H1 (cell line): Measurements from ENCODE around the gene PCED1B. TPM values are rescaled to one million over a fixed set of nuclear protein-coding genes. Genes with fewer than 3 reads are reported as not detected.

Experiments used
- CTCF ChIA-PET: fragments of 300-600 bp; sonication (Branson Sonifier 250); formaldehyde crosslinking; loops from one replicate; lab custom pipeline; 2021; ENCODE audit not compliant: partially characterized antibody; lab: Charles Lee
- POLR2A ChIA-PET: fragments of 300-600 bp; sonication (Branson Sonifier 250); formaldehyde crosslinking; loops from one replicate; lab custom pipeline; 2021; ENCODE audit warnings: inconsistent platforms; ENCODE audit not compliant: partially characterized antibody; lab: Charles Lee
- DNase-seq, 2 experiments: peaks; one replicate each; pipeline versions ENCODE4 v3.0.0 to v3.0.0-alpha.2; 2010 to 2022; ENCODE audit warnings: low spot score in 2 of 2, low read depth in 1 of 2, mixed read lengths in 1 of 2
- FAIRE-seq: peaks from 2 replicates; lab custom pipeline; 2011; peaks lifted over from hg19 to GRCh38; lab: Jason Lieb, UNC
- H2AFZ ChIP-seq: 2 replicates; pipeline ENCODE4 v1.8.1; 2012; ENCODE audit warnings: low read length, inconsistent platforms
- H2AK5ac ChIP-seq: 2 replicates; pipeline ENCODE4 v1.6.1; 2013; ENCODE audit warnings: low read depth, low read length
- H2BK120ac ChIP-seq: replicated peaks from 2 replicates; pipeline ENCODE3; 2013; ENCODE audit warnings: low read depth, low read length, inconsistent platforms
- H2BK12ac ChIP-seq: 2 replicates; pipeline ENCODE4 v1.6.1; 2013; ENCODE audit warnings: low read depth, low read length
- H2BK15ac ChIP-seq: 2 replicates; pipeline ENCODE4 v1.6.1; 2013; ENCODE audit warnings: low read length
- H2BK20ac ChIP-seq: 2 replicates; pipeline ENCODE4 v1.6.1; 2013; ENCODE audit warnings: low read length
- H2BK5ac ChIP-seq: 2 replicates; pipeline ENCODE4 v1.6.1; 2013; ENCODE audit warnings: low read depth, low read length
- H3K14ac ChIP-seq: 2 replicates; pipeline ENCODE4 v1.6.1; 2013; ENCODE audit warnings: inconsistent platforms; ENCODE audit not compliant: insufficient read length
- H3K18ac ChIP-seq: 2 replicates; pipeline ENCODE4 v1.6.1; 2013; ENCODE audit warnings: low read length; ENCODE audit errors: extremely low read depth
- H3K23ac ChIP-seq: 2 replicates; pipeline ENCODE4 v1.6.1; 2013; ENCODE audit warnings: inconsistent platforms; ENCODE audit not compliant: insufficient read length
- H3K23me2 ChIP-seq: 2 replicates; pipeline ENCODE4 v1.6.1; 2013; ENCODE audit warnings: low read depth, low read length
- H3K27ac ChIP-seq: 2 replicates; pipeline ENCODE4 v1.6.1; 2011; ENCODE audit warnings: low read depth, low read length, inconsistent platforms
- H3K27me3 ChIP-seq, 4 experiments: replicated peaks in 1 of 4; 1 replicate in 1 of 4; 2 replicates in 3 of 4; pipeline versions ENCODE4 v1.6.1 to v1.8.1; 2011 to 2013; ENCODE audit warnings: low read length in 3 of 4, mild to moderate bottlenecking in 3 of 4, inconsistent platforms in 2 of 4, mixed read lengths in 2 of 4, moderate library complexity in 1 of 4; ENCODE audit not compliant: control insufficient read depth in 3 of 4, insufficient read depth in 3 of 4; ENCODE audit errors: extremely low read depth in 1 of 4
- H3K36me3 ChIP-seq, 4 experiments: 2 replicates each; pipeline versions ENCODE4 v1.6.1 to v1.8.1; 2011 to 2013; ENCODE audit warnings: mild to moderate bottlenecking in 4 of 4, low read length in 3 of 4, moderate library complexity in 2 of 4, control low read depth in 1 of 4, inconsistent platforms in 1 of 4; ENCODE audit not compliant: insufficient read depth in 4 of 4, control insufficient read depth in 2 of 4
- H3K4ac ChIP-seq: replicated peaks from 2 replicates; pipeline ENCODE3; 2013; ENCODE audit warnings: low read length, low read depth, mixed read lengths, inconsistent platforms; ENCODE audit not compliant: insufficient read length
- H3K4me1 ChIP-seq, 4 experiments: replicated peaks in 1 of 4; 1 replicate in 1 of 4; 2 replicates in 3 of 4; pipeline versions ENCODE4 v1.6.1 to v1.8.1; 2011 to 2013; ENCODE audit warnings: low read length in 3 of 4, inconsistent platforms in 2 of 4, mixed read lengths in 1 of 4; ENCODE audit not compliant: insufficient read depth in 4 of 4, control insufficient read depth in 3 of 4
- H3K4me2 ChIP-seq, 2 experiments: 2 replicates each; pipeline versions ENCODE4 v1.6.1 to v1.8.1; 2011 to 2013; ENCODE audit warnings: low read depth in 2 of 2, low read length in 2 of 2, control low read depth in 1 of 2, inconsistent platforms in 1 of 2, mild to moderate bottlenecking in 1 of 2; ENCODE audit not compliant: insufficient read depth in 1 of 2
- H3K4me3 ChIP-seq, 4 experiments: fragments of 200-600, 300-600 bp in 1 of 4; sonication (generic), shearing (Covaris generic), sonication (Bioruptor Twin) in 1 of 4; 2 replicates each; pipeline versions ENCODE4 v1.5.1 to v1.8.1; 2011 to 2016; ENCODE audit warnings: low read length in 4 of 4, low read depth in 3 of 4, control low read depth in 2 of 4, inconsistent platforms in 2 of 4, mild to moderate bottlenecking in 2 of 4, mixed read lengths in 1 of 4, moderate library complexity in 1 of 4; ENCODE audit not compliant: insufficient read depth in 2 of 4; ENCODE audit errors: extremely low read depth in 1 of 4
- H3K56ac ChIP-seq: replicated peaks from 2 replicates; pipeline ENCODE3; 2013; ENCODE audit warnings: low read depth, mild to moderate bottlenecking, mixed read lengths, low read length, inconsistent platforms; ENCODE audit not compliant: insufficient read length
- H3K79me1 ChIP-seq: 2 replicates; pipeline ENCODE4 v1.6.1; 2013; ENCODE audit warnings: low read depth, low read length, control low read depth
- H3K79me2 ChIP-seq, 2 experiments: 2 replicates each; pipeline versions ENCODE4 v1.6.1 to v1.8.1; 2012 to 2013; ENCODE audit warnings: low read length in 2 of 2, mild to moderate bottlenecking in 2 of 2, inconsistent platforms in 1 of 2; ENCODE audit not compliant: insufficient read depth in 2 of 2, control insufficient read depth in 1 of 2
- H3K9ac ChIP-seq, 4 experiments: replicated peaks in 1 of 4; 1 replicate in 1 of 4; 2 replicates in 3 of 4; pipeline versions ENCODE4 v1.6.1 to v1.8.1; 2011 to 2013; ENCODE audit warnings: low read depth in 3 of 4, low read length in 3 of 4, control low read depth in 2 of 4, mild to moderate bottlenecking in 2 of 4, moderate library complexity in 2 of 4, inconsistent platforms in 1 of 4; ENCODE audit errors: extremely low read depth in 1 of 4
- H3K9me3 ChIP-seq, 2 experiments: 2 replicates each; pipeline versions ENCODE4 v1.6.1 to v1.8.1; 2012 to 2013; ENCODE audit warnings: mild to moderate bottlenecking in 2 of 2, moderate library complexity in 2 of 2, control low read depth in 1 of 2, inconsistent platforms in 1 of 2, low read depth in 1 of 2, low read length in 1 of 2, mixed read lengths in 1 of 2; ENCODE audit not compliant: insufficient read depth in 2 of 2
- H4K20me1 ChIP-seq, 2 experiments: replicated peaks in 1 of 2; 2 replicates each; pipeline versions ENCODE3 to v1.8.1; 2011 to 2013; ENCODE audit warnings: inconsistent platforms in 2 of 2, low read length in 2 of 2, mild to moderate bottlenecking in 1 of 2; ENCODE audit not compliant: insufficient read depth in 2 of 2, control insufficient read depth in 1 of 2
- H4K5ac ChIP-seq: 2 replicates; pipeline ENCODE4 v1.6.1; 2013; ENCODE audit warnings: low read length, low read depth, mixed read lengths, inconsistent platforms; ENCODE audit not compliant: insufficient read length
- H4K8ac ChIP-seq: 2 replicates; pipeline ENCODE4 v1.8.0; 2013; ENCODE audit warnings: mild to moderate bottlenecking, moderate library complexity, low read length, inconsistent platforms; ENCODE audit not compliant: insufficient read depth; ENCODE audit errors: extremely low read depth
- H4K91ac ChIP-seq: replicated peaks from 2 replicates; pipeline ENCODE3; 2013; ENCODE audit warnings: low read length, mixed read lengths, inconsistent platforms; ENCODE audit not compliant: insufficient read length
- BCL11A ChIP-seq, 2 experiments: IDR thresholded peaks; one replicate each; pipeline ENCODE4 v1.6.1; 2011; ENCODE audit warnings: low read depth in 2 of 2, low read length in 2 of 2, mild to moderate bottlenecking in 2 of 2
- BRCA1 ChIP-seq: IDR thresholded peaks from 2 replicates; pipeline ENCODE4 v1.6.1; 2012; ENCODE audit warnings: low read depth, low read length, improper control_type of control experiment
- CTBP2 ChIP-seq: IDR thresholded peaks from 2 replicates; pipeline ENCODE4 v1.7.0; 2011; ENCODE audit warnings: borderline replicate concordance, mild to moderate bottlenecking, moderate library complexity, mixed read lengths, low read length; ENCODE audit not compliant: insufficient read depth, insufficient read length
- KDM4A ChIP-seq: IDR thresholded peaks from one replicate; pipeline ENCODE4 v1.7.1; 2012; ENCODE audit warnings: low read depth, mild to moderate bottlenecking, moderate library complexity, low read length, inconsistent platforms; ENCODE audit not compliant: severe bottlenecking
- NANOG ChIP-seq: IDR thresholded peaks from 2 replicates; pipeline ENCODE4 v1.6.1; 2011; ENCODE audit warnings: low read length, low read depth, mild to moderate bottlenecking, inconsistent platforms; ENCODE audit not compliant: insufficient read depth, poor library complexity, severe bottlenecking
- PHF8 ChIP-seq: fragments of 200-600 bp; sonication (generic); conservative IDR thresholded peaks from 2 replicates; pipeline ENCODE4 v1.7.1; 2012; ENCODE audit warnings: low read depth, mild to moderate bottlenecking, inconsistent platforms, low read length, moderate library complexity
- RAD21 ChIP-seq, 2 experiments: IDR thresholded peaks in 1 of 2; conservative IDR thresholded peaks in 1 of 2; 2 replicates each; pipeline ENCODE4 v1.6.1; 2011; ENCODE audit warnings: low read depth in 2 of 2, low read length in 2 of 2, improper control_type of control experiment in 1 of 2, inconsistent platforms in 1 of 2, mild to moderate bottlenecking in 1 of 2, moderate library complexity in 1 of 2
- SP1 ChIP-seq: IDR thresholded peaks from 2 replicates; pipeline ENCODE4 v1.6.1; 2011; ENCODE audit warnings: low read depth, low read length
- TCF12 ChIP-seq: IDR thresholded peaks from 2 replicates; pipeline ENCODE4 v1.6.1; 2011; ENCODE audit warnings: low read depth, mild to moderate bottlenecking, low read length
- ZNF274 ChIP-seq: IDR thresholded peaks from 2 replicates; pipeline ENCODE4 v1.7.0; 2012; ENCODE audit warnings: low read length, borderline replicate concordance; ENCODE audit errors: extremely low read depth
- WGBS, 2 experiments: shearing (Covaris generic) in 1 of 2; methylation state at CpG; one replicate each; pipeline versions ENCODE4 v1.1.6 to v1.1.7; 2013 to 2015; ENCODE audit warnings: low lambda C conversion rate in 2 of 2, mixed read lengths in 2 of 2, inconsistent platforms in 1 of 2, low coverage in 1 of 2, missing lambda C conversion rate in 1 of 2; ENCODE audit not compliant: insufficient replicate concordance in 2 of 2, insufficient coverage in 1 of 2, insufficient read length in 1 of 2; ENCODE audit errors: extremely low coverage in 1 of 2, missing lambda C conversion rate in 1 of 2; 5-methylcytosine and 5-hydroxymethylcytosine counted together
- polyA plus RNA-seq, 7 experiments: library from polyadenylated mRNA; depleted of rRNA in 3 of 7; stranded (reverse) in 5 of 7; unstranded in 2 of 7; fragments of >200 nt in 5 of 7; fragments of 200-250 nt in 2 of 7; gene quantifications; 1 replicate in 5 of 7; 2 replicates in 1 of 7; 4 replicates in 1 of 7; pipeline versions ENCODE4 v1.2.1 to v1.2.3, GENCODE V29; 2011 to 2013; ENCODE audit warnings: missing spikeins in 2 of 7, mixed read lengths in 2 of 7
- total RNA-seq: library from RNA; stranded (reverse); fragmentation: NEBNext Ultra II Directional; extraction: Animal tissue kit (Norgen Biotek cat#: 25700); gene quantifications from 2 replicates; pipeline ENCODE4 v1.2.1, GENCODE V29; 2021
- TF ChIP-seq, protein P1 (sequence below): IDR thresholded peaks from 2 replicates; pipeline ENCODE4 v1.6.1; 2011; ENCODE audit warnings: low read depth, mild to moderate bottlenecking, low read length; ENCODE audit not compliant: insufficient read depth

Gene PCED1B
- total and polyA plus RNA-seq, 2 of the 8 experiments (the other 6 are each of a cell fraction or from before 2014, with no cell fraction given) = 4.7 to 5.4 TPM

DNA sequence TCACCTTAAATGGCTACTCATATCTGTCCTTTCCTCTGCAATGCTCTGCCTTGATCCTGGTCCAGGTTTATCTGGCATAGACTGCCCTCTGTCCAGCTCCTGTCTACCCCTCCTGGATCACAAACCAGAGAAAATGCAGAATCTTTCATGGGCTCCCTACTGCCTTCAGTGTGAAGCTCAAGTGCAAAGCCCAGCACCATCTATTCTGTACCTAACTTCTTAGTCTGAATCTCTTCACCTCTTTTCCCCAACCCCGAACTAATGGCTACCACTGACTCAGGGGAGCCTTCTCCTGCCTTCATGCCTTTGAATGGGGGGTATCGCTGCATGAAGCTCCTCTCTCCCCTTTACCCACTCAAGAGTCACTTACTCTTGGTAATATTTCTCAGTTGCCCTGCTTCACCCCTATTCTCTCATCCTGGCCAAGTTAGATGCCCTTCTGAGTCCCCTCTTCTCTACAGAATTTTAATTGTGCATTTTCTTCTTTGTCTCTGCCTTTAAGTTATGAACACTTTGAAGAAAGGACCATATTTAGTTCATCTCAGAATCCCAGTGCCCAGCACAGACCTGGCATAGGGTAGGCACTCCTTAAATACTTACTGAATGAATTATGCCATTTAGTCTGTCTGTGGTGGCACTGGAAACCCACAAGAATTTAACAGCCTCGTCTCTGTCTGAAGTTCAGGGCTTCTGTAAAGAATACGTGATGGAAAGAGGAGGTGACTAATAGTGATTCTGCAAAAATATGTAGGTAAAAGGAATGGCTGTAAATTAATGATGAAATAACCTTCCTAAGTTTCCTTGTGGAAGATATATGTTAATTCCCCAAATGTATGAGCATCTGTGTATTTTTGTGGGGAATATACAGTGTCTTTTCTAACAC lies 191.6 kb downstream of the PCED1B start:
- DNase-seq (no peak), FAIRE-seq (no peak)
- Histone ChIP-seq H3K23ac (no peak overlapping the region), H3K18ac (no peak overlapping the region), H3K4me2 (no peak overlapping the region), H3K27me3 (no peaks in the 10 kb centered on the region), H4K5ac (no peak overlapping the region), H3K79me2 (no peaks in the 10 kb centered on the region), H3K4me3 (no peak overlapping the region), H4K20me1 (no peaks in the 10 kb centered on the region), H2BK120ac (no peak overlapping the region), H4K91ac (no peak overlapping the region), H2AK5ac (no peak overlapping the region), H2BK12ac (no peak overlapping the region), H2AFZ (no peak overlapping the region), H3K9me3 (no peaks in the 10 kb centered on the region), H3K79me1 (no peaks in the 10 kb centered on the region), H3K14ac (no peak overlapping the region), H3K27ac (no peak overlapping the region), H3K4ac (no peak overlapping the region), H2BK15ac (no peak overlapping the region), H3K23me2 (no peaks in the 10 kb centered on the region), H3K56ac (no peak overlapping the region), H2BK5ac (no peak overlapping the region), H3K36me3 (no peaks in the 10 kb centered on the region), H4K8ac (no peak overlapping the region), H2BK20ac (no peak overlapping the region), H3K4me1 (no peaks in the 10 kb centered on the region), H3K9ac (no peak overlapping the region)
- CTCF ChIA-PET = no interaction called here
- no peak for TF ChIP-seq CTBP2
- no peak for TF ChIP-seq PHF8
- TF ChIP-seq, protein P1, sequence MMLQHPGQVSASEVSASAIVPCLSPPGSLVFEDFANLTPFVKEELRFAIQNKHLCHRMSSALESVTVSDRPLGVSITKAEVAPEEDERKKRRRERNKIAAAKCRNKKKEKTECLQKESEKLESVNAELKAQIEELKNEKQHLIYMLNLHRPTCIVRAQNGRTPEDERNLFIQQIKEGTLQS = no peak
- no peak for TF ChIP-seq TCF12
- no peak for TF ChIP-seq BCL11A (IDR thresholded peaks at IDR 0.05; ENCODE audit: low read depth in 2 of 2, low read length in 2 of 2)
- TF ChIP-seq KDM4A = no peak
- no peak for TF ChIP-seq SP1
- no peak for TF ChIP-seq RAD21 (IDR thresholded peaks at IDR 0.05 in 1 of 2, conservative IDR thresholded peaks at IDR 0.05 in 1 of 2; ENCODE audit: low read depth in 2 of 2, low read length in 2 of 2)
- TF ChIP-seq BRCA1 = no peak
- no peak for TF ChIP-seq ZNF274
- no peak for TF ChIP-seq NANOG
- POLR2A ChIA-PET = no interaction called here
- 88% methylated on average over 4 of the region's 4 CpGs; no CpG with 5 or more reads in 1 of the 2 experiments for WGBS, 2 experiments
